Thymus (tissue), 11 donors: ENCODE results near the gene PLSCR2. TPM values are rescaled to one million over a fixed set of nuclear protein-coding genes. Genes with fewer than 3 reads are reported as not detected.
"Not testable (repeated sequence)": the region's sequence is repeated elsewhere in the genome, so short reads cannot be mapped to it uniquely, and the experiment has no call there.

Source experiments
- DNase-seq, 9 donors: peaks; one replicate each; pipeline ENCODE4 v3.0.0-alpha.2; 2013; ENCODE audit warnings: low spot score in 9 of 9, low read depth in 6 of 9, missing footprints in 1 of 9
- H3K27ac ChIP-seq, 2 donors: one replicate each; pipeline ENCODE4 v1.5.1; 2013; ENCODE audit warnings: control low read depth in 1 of 2, low read depth in 1 of 2, low read length in 1 of 2, mild to moderate bottlenecking in 1 of 2, moderate library complexity in 1 of 2
- H3K27me3 ChIP-seq, 2 donors: one replicate each; pipeline ENCODE4 v1.5.1; 2013; ENCODE audit warnings: low read length in 1 of 2; ENCODE audit not compliant: control insufficient read depth in 2 of 2, insufficient read depth in 1 of 2
- H3K36me3 ChIP-seq, 2 donors: one replicate each; pipeline ENCODE4 v1.5.1; 2013; ENCODE audit warnings: low read length in 1 of 2, mild to moderate bottlenecking in 1 of 2, moderate library complexity in 1 of 2; ENCODE audit not compliant: control insufficient read depth in 2 of 2, insufficient read depth in 2 of 2
- H3K4me1 ChIP-seq, 2 donors: one replicate each; pipeline ENCODE4 v1.5.1; 2013; ENCODE audit warnings: low read length in 2 of 2; ENCODE audit not compliant: control insufficient read depth in 2 of 2, insufficient read depth in 2 of 2
- H3K4me3 ChIP-seq, 2 donors: one replicate each; pipeline ENCODE4 v1.5.1; 2013; ENCODE audit warnings: low read length in 2 of 2, control low read depth in 1 of 2, mild to moderate bottlenecking in 1 of 2
- H3K9me3 ChIP-seq, 2 donors: one replicate each; pipeline ENCODE4 v1.5.1; 2013; ENCODE audit warnings: low read length in 1 of 2, mild to moderate bottlenecking in 1 of 2; ENCODE audit not compliant: control insufficient read depth in 2 of 2, insufficient read depth in 1 of 2
- WGBS: extraction: QIAGEN DNeasy Blood & Tissue Kit; methylation state at CpG from one replicate; pipeline ENCODE4 v1.1.7; 2013; 5-methylcytosine and 5-hydroxymethylcytosine counted together
- polyA plus RNA-seq: library from polyadenylated mRNA; stranded (reverse); fragments of 200-250 nt; gene quantifications from one replicate; pipeline ENCODE4 v1.2.3, GENCODE V29; 2013
- total RNA-seq: library from RNA; stranded (reverse); fragments of 120-200 nt; gene quantifications from one replicate; pipeline ENCODE4 v1.2.4, GENCODE V29; 2013
- donor health status: healthy.

Gene PLSCR2
- total and polyA plus RNA-seq, 2 donors = 0.16 to 0.28 TPM

DNA sequence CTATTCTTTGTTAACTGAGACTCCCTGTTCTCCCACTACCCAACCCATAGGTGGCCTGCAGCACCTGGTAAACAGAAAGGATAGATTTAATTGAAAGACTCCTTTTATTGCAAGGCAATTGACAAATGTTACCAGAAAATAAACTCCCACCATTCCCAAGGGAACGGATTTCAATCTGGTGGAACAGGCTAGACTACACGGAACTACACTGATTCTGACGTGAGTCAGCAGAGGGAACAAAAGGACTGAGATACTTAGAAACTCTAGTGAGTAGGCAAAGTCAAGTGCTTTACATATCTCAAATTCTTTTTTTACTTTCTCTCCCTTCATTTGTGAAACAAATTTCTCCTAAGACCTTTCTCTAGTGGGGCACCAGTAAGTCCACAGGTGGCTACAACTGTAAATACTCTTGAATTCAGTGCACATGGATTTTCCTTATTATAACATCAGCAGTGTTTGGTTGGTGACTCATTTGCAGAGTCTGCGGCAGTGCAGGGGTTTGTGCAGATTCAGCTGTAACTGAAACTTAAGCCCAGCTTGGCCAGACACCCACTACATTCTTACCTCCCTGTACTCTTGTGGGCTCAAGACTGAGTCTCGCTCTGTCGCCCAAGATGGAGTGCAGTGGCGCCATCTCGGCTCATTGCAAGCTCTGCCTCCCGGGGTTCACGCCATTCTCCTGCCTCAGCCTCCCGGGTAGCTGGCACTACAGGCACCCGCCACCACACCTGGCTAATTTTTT is 34.3 kb upstream of the PLSCR2 start:
- Histone ChIP-seq H3K4me1 (no peaks in the 10 kb centered on the region), H3K27me3 (no peaks in the 10 kb centered on the region), H3K36me3 (no peaks in the 10 kb centered on the region), H3K27ac (no peak overlapping the region), H3K4me3 (no peak overlapping the region), H3K9me3 (no peaks in the 10 kb centered on the region)
- no peak for DNase-seq
- 97% methylated on average over 12 of the region's 12 CpGs for whole genome bisulfite sequencing

DNA sequence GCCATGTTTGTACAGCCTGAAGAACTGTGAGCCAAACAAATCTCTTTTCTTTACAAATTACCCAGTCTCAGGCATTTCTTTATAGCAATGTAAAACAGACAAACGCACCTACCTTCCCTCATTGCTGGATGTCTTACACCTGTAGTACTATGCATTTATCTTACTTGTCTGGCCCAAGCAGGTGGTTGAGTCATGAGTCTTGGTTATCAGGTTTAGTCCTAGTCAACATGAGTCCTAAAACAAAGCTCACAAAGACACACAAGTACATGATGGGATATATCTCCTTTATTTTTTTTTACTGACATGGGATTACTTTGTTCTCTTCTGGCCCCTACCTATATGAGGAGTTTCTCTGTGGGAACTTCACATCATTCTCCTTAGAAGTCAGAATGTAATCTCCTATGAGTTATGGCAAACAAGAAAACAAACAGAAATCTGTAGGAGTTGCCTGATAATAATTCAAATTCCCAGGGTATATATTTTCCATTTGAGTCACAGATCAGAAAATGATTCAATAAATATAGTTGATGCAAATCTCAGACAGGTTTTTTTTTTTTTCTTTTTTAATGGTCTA is 33.6 kb upstream of the PLSCR2 start:
- Histone ChIP-seq H3K36me3 (no peaks in the 10 kb centered on the region), H3K9me3 (peaks cover 0 to under 1% of the 10 kb centered on the region in 2 donors), H3K27ac (no peak overlapping the region), H3K4me3 (no peak overlapping the region), H3K27me3 (no peaks in the 10 kb centered on the region), H3K4me1 (peaks cover 0 to 4% of the 10 kb centered on the region in 2 donors)
- 92% methylated on average over 1 of the region's 1 CpG for WGBS
- no peak for DNase-seq

DNA sequence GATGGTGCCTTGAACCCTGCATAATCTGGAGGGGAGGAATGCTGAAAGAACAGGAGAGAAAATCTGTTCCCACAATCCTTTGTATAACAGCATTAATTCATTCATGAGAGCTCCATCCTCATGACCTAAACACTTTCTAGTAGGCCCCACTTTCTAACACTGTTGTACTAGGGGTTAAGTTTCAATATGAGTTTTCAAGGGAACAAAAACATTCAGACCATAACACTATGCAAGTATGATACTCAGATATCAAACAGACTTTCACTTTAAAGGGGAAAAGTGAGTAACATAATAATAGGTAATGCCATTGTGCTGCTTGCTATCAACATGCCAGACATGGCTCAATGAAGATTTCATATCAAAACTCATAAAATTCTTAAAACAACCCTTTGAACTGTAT is 32.4 kb upstream of the PLSCR2 start:
- Histone ChIP-seq H3K4me1 (peaks cover 0 to 7% of the 10 kb centered on the region in 2 donors), H3K9me3 (peaks cover 0 to 12% of the 10 kb centered on the region in 2 donors), H3K36me3 (no peaks in the 10 kb centered on the region), H3K27me3 (no peaks in the 10 kb centered on the region), H3K4me3 (no peak overlapping the region), H3K27ac (no peak overlapping the region)
- DNase-seq = no peak

DNA sequence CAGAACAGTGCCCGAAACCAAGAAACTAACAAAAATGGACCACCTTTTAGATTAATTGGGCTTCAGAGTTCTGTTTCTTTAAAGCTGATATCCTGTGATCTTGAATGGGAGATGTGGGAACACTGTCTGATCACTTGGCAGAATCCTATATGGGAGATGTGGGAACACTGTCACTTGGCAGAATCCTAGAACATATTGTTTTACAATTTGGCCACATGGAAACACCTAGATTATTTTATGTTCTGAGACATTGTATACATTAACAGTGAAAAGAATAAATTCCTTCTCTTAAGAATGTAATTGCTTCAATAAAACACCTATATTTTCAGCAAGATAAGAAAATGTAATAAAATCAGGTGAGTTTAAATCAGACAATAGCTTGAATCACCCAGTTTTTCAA is 30.3 kb upstream of the PLSCR2 start:
- no peaks in the 10 kb centered on the region for H3K27me3 ChIP-seq
- H3K27ac ChIP-seq = no peak overlapping the region
- H3K36me3 ChIP-seq = no peaks in the 10 kb centered on the region
- H3K4me3 ChIP-seq = no peak overlapping the region
- DNase-seq = no peak
- peaks cover 0 to 7% of the 10 kb centered on the region in 2 donors for H3K4me1 ChIP-seq
- H3K9me3 ChIP-seq = peaks cover 0 to 12% of the 10 kb centered on the region in 2 donors
- WGBS = 96% methylated on average over 1 of the region's 1 CpG

DNA sequence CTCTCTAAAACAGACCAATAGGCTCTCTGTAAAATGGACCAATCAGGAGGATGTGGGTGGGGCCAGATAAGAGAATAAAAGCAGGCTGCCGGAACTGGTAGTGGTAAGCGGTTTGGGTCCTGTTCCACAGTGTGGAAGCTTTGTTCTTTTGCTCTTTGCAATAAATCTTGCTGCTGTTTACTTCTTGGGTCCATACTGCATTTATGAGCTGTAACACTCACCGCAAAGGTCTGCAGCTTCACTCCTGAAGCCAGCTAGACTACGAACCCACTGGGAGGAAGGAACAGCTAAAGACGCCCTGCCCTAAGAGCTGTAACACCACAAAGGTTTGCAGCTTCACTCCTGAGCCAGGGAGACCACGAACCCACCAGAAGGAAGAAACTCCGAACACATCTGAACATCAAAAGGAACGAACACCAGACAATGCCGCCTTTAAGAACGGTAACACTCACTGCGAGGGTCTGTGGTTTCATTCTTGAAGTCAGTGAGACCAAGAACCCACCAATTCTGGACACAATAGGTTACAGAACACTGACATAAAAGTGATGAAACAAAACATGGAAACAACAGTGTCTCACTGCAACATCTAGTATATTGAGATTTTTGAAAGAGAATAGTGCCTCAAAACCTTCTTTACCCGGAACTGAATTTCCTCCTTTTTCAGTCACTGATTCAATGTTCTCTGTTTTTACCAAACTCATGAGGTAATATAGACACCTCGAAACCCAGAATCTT is 28.8 kb upstream of the PLSCR2 start:
- peaks cover 0 to 12% of the 10 kb centered on the region in 2 donors for H3K9me3 ChIP-seq
- no peak overlapping the region for H3K4me3 ChIP-seq
- peak overlapping the region; percentile 10 to 67 for H3K27ac ChIP-seq
- no peaks in the 10 kb centered on the region for H3K36me3 ChIP-seq
- peak in 8 of 9 donors; percentile 3 to 70 (median 30) for DNase-seq
- H3K27me3 ChIP-seq = no peaks in the 10 kb centered on the region
- H3K4me1 ChIP-seq = peaks cover 0 to 7% of the 10 kb centered on the region in 2 donors
- WGBS = 28% methylated on average over 13 of the region's 13 CpGs

DNA sequence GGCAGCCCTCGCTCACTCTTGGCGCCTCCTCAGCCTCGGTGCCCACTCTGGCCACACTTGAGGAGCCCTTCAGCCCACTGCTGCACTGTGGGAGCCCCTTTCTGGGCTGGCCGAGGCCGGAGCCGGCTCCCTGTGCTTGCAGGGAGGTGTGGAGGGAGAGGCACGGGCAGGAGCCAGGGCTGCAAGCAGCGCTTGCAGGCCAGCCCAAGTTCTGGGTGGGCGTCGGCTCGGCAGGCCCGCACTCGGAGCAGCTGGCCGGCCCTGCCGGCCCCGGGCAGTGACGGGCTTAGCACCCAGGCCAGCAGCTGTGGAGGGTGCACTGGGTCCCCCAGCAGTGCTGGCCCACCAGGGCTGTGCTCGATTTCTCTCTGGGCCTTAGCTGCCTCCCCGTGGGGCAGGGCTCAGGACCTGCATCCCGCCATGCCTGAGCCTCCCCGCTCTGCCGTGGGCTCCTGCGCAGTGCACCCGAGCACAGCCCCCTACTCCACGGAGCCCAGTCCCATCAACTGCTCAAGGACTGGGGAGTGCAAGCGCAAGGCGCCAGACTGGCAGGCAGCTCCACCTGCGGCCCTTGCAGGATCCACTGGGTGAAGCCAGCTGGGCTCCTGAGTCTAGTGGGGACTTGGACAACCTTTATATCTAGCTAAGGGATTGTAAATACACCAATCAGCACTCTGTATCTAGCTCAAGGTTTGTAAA is 27.9 kb upstream of the PLSCR2 start:
- not testable (repeated sequence) for H3K27me3 ChIP-seq, H3K4me3 ChIP-seq, H3K27ac ChIP-seq, H3K4me1 ChIP-seq, DNase-seq, H3K36me3 ChIP-seq
- WGBS = 93% methylated on average over 28 of the region's 28 CpGs
- peaks cover 0 to 12% of the 10 kb centered on the region in 2 donors for H3K9me3 ChIP-seq

DNA sequence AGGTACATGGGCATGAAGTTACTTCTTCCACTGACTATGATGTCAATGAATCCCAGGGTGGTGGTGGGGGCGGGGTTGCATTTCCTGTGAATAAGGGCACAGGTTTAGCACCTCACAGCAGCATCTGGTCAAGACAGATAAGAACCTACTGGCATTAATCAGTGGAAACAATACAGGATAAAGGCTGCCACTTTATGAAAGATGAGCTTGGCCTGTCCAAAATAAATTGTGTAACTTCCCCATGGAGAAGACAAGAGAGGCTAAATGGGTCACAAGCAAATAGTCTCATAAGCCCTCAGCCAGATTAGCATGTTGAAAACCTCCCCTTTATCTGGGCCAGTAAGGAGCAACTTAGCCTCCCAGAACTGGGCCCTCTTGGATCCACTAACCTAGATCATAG is 27.4 kb upstream of the PLSCR2 start:
- Histone ChIP-seq H3K27ac (no peak overlapping the region), H3K9me3 (peaks cover 0 to 12% of the 10 kb centered on the region in 2 donors), H3K4me1 (peaks cover 0 to 7% of the 10 kb centered on the region in 2 donors), H3K36me3 (no peaks in the 10 kb centered on the region), H3K4me3 (no peak overlapping the region), H3K27me3 (no peaks in the 10 kb centered on the region)
- DNase-seq = no peak
- 0% methylated on average over 1 of the region's 1 CpG for WGBS

DNA sequence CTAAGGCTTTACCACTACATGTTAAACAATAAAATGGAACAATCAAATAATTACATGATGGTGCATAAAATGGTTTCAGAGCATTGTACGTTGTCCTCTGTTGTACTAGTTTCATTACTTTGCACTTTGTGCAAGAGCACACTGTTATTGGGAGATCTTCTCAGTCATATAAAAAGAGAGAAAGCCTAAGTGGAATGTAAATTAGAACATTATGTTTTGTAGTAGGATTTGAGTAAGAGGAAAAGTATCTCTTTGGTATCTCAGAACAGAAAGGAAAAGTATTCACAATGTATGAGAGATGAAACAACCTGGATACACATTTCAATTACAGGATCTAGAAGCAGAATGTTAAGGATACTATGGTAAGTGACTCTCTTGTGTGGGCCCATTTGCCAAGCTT is 26.9 kb upstream of the PLSCR2 start:
- H3K27ac ChIP-seq = no peak overlapping the region
- H3K4me1 ChIP-seq = peaks cover 0 to 7% of the 10 kb centered on the region in 2 donors
- WGBS = 0% methylated on average over 1 of the region's 1 CpG
- H3K9me3 ChIP-seq = peaks cover 0 to 12% of the 10 kb centered on the region in 2 donors
- H3K36me3 ChIP-seq = no peaks in the 10 kb centered on the region
- no peaks in the 10 kb centered on the region for H3K27me3 ChIP-seq
- DNase-seq = no peak
- H3K4me3 ChIP-seq = no peak overlapping the region

DNA sequence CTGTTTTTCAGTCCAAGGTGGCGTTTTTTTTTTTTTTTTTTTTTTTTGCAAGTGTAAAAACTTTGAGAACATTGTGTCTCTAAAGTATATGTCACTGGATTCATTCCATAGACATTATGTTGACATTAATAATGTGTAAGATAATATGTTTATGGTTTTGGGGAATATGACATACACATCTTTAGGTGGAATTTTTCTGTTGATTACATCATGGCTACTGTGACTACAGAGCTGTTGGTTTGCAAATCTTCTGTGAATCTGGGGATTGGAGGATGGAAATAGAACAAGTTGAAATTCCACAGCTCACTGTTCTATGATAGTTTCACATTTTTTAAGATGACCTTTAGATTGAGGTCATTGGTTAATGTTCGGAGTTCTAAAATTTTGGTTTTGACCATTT is 24.4 kb upstream of the PLSCR2 start:
- Histone ChIP-seq H3K9me3 (peaks cover 0 to 12% of the 10 kb centered on the region in 2 donors), H3K4me1 (peaks cover 0 to 7% of the 10 kb centered on the region in 2 donors), H3K4me3 (no peak overlapping the region), H3K27me3 (no peaks in the 10 kb centered on the region), H3K36me3 (no peaks in the 10 kb centered on the region), H3K27ac (no peak overlapping the region)
- 95% methylated on average over 2 of the region's 2 CpGs for WGBS
- DNase-seq = no peak
